GM19351 (cell line): ENCODE data around the gene CHST8.

Experiments
- ATAC-seq: cut with Tn5 transposase; IDR thresholded peaks from one replicate; pipeline ENCODE4 v1.9.1; 2021; ENCODE audit warnings: mild to moderate bottlenecking, moderate library complexity; ENCODE audit not compliant: unreplicated experiment

Gene CHST8

DNA sequence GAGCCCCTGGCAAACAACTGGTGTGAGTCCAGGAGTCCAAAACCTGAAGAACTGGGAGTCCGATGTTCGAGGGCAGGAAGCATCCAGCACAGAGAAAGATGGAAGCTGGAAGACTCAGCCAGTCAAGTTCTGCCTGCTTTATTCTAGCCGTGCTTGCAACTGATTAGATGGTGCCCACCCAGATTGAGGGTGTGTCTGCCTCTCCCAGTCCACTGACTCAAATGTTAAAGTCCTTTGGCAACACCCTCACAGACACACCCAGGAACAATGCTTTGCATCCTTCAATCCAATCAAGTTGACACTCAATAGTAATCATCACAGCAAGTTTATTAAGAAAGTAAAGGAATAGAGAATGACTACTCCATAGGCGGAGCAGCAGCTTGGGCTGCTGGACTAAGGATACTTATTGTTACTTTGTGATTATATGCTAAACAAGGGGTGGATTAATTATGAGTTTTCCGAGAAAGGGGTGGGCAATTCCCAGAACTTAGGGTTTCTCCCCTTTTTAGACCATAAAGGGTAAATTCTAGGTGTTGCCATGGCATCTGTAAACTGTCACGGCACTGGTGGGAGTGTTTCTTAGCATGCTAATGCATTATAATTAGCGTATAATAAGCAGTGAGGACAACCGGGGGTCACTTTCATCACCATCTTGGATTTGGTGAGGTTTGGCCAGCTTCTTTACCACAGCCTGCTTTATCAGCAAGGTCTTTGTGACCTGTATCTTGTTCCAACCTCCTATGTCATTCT lies 109.3 kb downstream of the CHST8 start:
- no peak for ATAC-seq

DNA sequence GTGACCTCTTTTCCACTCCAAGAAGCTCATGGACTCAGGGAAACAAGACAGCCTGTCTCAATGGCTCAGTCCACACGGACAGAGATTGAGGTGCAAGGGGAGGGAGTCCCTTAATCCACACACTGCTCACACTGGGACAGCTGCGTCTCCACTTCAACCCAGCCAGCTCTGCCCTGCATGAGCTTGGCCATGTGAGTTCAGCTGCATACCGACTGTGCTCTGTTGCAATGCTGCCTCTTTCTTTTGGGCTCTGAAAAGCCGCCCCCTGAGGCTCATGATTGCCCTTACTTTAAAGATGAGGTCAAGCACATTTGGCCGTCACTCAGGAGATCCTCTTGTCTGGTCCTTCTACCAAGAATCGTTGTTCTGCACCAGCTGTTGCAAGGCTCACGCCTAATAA lies 110.1 kb downstream of the CHST8 start:
- no peak for ATAC-seq

- ATAC-seq: no peak
Measured at GRCh38 chr19:33734913-33735312, 113.2 kb downstream of the CHST8 start.

DNA sequence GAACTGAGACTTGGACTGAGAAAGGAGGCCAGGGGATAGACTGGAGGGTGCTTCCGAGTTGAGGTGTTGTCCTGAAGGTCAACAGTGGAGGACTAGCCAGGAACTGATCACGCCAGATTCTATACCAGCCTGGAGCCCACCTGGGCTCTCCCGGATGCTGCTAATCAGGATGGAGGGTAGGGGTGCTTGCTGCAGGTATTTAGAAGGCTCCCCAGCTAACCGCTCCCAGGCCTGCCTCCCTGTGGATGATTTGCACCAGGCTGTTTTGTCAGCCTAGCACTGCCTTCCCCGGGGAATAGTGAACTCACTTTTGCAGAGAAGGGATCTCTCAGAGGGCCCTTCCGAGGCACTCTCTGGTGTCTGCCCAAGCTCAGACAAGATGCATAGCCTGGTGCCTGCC lies 114.4 kb downstream of the CHST8 start:
- ATAC-seq: no peak

DNA sequence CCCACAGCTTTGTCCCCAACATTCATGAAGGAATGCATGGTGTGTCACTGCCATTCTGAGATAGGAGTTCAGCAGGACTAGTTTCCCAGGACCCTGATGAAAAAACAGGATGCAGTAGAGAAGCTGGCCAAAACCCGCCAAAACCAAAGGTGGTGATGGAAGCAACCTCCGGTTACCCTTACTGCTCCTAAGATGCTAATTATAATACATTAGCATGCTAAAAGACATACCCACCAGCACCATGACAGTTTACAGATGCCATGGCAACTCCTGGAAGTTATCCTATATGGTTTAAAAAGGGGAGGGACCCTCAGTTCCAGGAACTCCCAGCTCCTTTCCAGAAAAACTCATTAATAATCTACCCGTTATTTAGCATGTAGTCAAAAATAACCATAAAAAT lies 115.0 kb downstream of the CHST8 start:
- ATAC-seq: no peak

GRCh38 chr19:33737681-33738371 lies 116.1 kb downstream of the CHST8 start:
- ATAC-seq: no peak

GRCh38 chr19:33740811-33741396 lies 119.2 kb downstream of the CHST8 start:
- no peak for ATAC-seq

GRCh38 chr19:33745297-33745696 lies 123.5 kb downstream of the CHST8 start:
- no peak for ATAC-seq

GRCh38 chr19:33746159-33746558 lies 124.4 kb downstream of the CHST8 start:
- ATAC-seq: no peak

DNA sequence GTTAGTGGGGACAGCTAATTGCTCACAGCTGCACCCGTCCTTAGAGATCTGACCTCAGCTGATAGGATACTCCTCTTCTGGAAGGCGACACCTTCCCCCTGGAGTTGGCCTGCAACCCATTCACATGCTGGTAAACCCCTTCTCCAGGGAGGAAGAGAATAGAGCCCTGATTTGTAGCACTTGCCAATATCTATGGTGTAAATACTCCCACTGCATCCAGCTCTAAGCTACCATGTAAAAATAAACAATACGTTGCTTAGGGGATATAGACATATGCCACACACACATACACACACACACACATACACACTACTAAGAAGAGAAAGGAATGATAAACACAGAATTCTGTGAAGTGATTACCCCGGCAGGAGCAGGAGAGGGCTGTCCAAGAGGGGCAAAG lies 125.5 kb downstream of the CHST8 start:
- no peak for ATAC-seq

DNA sequence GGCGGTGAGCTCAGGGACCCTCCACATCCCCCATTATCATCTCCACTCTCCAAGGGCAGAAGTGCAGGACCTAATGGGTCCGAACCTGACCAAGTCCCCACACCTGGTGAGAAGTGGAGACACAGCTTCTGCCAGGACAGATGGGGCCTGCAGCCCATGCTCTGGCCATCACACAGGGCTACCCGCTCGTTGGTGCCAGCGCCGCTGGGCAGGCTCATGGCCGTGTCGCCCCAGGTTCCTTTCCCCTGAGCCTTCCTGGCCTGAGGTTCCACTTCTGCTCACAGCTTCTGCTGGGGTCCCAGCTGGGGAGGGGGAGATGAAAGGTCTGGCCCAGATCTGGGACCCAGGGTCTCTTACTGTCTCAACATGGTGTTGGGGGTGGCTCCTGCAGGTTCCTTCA lies 126.5 kb downstream of the CHST8 start:
- ATAC-seq: no peak

- no peak for ATAC-seq
Measured at GRCh38 chr19:33749016-33749415, 127.3 kb downstream of the CHST8 start.

GRCh38 chr19:33749619-33750175 lies 127.9 kb downstream of the CHST8 start:
- no peak for ATAC-seq

- ATAC-seq: no peak
Measured at GRCh38 chr19:33750587-33751435, 129.1 kb downstream of the CHST8 start.

DNA sequence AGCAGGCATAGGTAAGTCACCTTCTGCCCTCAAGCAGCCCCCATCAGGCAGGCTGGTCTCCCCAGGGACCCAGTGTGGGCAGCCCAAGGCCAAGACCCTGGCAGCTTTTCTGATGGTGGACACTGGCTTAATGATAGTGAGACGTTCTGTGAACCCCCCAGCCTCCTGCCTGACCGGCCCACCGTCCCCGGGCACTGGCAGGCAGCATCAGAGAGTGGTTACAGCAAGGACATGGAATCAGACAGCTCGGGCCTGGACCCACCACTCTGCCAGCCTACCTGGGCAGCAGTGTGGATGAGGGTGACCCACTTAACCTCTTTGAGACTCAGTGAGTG lies 129.7 kb downstream of the CHST8 start:
- no peak for ATAC-seq

DNA sequence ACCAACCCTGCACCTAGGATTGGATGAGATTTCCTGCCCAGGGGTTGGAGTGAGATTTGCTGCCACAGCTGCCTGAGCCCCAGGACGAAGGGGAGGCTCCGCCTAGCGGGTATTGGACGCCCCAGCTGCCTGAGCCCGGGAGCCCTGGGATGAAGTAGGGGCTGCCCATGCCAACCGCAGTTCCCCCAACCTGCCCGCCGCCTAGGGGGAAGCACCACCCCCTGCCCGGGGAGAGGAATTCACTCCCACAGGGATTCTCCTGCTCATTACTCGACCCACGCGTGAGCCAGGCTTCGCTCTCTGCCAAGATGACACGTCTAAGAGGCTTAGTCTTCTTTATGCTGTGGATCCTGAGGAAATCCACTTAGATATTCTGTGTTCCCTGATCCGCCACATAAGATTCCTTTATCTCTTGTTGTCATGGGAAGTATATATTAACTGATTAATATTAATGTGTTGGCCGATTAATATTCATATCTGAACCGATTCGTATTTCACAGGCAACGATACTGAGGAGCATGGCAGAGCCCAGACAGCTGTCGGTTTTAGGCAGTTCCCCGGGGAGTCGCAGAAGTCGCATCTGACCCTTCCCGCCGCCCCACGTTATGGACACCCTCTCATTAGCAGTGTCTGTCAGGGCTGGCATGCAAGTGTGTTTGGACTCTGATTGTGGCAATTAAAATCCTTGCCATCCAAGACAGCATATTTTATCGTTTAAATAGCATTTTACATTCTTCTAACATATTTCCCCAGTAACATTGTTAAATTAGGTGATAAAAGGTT lies 130.5 kb downstream of the CHST8 start:
- no peak for ATAC-seq

- ATAC-seq: no peak
Measured at GRCh38 chr19:33752945-33753344, 131.2 kb downstream of the CHST8 start.

- ATAC-seq: no peak
Measured at GRCh38 chr19:33754361-33754760, 132.6 kb downstream of the CHST8 start.

DNA sequence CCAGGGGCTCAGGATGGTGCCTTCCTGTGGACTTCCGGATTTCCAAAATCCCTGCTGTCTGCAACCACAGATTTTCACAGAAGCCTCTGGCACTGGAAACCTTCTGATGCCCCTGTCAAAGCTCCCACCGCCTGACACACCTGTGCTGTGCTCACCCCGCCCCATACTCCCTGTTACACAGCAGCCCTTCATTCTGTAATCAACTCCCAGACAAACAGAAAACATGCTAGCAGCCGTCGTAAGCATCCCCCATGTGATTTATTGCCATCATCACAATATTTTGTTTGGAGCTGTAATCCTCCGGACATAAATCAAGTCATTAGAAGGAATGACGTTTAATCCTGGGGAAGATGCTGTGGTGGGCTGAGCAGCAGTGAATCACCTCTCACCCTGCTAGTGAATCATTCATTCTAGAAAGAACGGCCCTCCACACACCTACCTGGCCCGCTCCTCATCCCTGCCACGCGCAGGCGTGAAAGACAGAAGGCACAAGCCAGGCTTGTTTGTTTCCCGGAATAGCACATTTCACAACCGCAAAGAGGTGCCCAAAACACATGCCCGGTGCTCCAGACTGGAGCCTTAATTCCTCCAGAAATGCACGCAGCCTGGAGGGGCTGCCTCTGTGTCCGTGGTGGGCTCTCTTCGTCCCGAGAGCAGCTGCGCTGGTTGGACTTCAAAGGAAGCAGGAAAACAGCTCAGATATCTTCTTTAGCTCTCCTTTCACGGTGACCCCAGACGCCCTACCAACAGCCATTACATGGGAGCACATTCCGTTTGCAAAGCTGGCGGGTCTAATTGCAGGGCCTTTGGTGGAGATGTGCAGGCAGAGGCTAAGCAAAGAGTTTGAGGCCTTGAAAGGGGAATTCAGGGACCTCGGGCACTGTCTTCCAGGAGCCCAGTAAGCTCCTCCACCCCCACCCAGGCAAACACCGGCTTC lies 133.6 kb downstream of the CHST8 start:
- ATAC-seq: no peak
